CD4-positive, alpha-beta memory T cell (primary cell): Measurements from ENCODE around the gene TBL1XR1. TPM values are rescaled to one million over a fixed set of nuclear protein-coding genes. Genes with fewer than 3 reads are reported as not detected.

Experiments
- CTCF ChIA-PET: fragments of 350-600 bp; sonication (Branson Sonifier 250); formaldehyde crosslinking; loops from one replicate; lab custom pipeline; 2021; ENCODE audit warnings: inconsistent platforms; ENCODE audit not compliant: partially characterized antibody; lab: Charles Lee
- POLR2A ChIA-PET: fragments of 350-600 bp; sonication (Branson Sonifier 250); formaldehyde crosslinking; loops from one replicate; lab custom pipeline; 2021; ENCODE audit not compliant: partially characterized antibody; lab: Charles Lee
- DNase-seq, 5 donors: peaks; one replicate each; pipeline versions ENCODE4 v3.0.0 to v3.0.0-alpha.2; 2020 to 2022; ENCODE audit warnings: mixed read lengths in 1 of 5
- H3K27ac ChIP-seq: one replicate; pipeline ENCODE4 v1.7.0; 2013; ENCODE audit warnings: low read depth, low read length
- H3K27me3 ChIP-seq: 2 replicates; pipeline ENCODE4 v1.7.0; 2013; ENCODE audit warnings: mild to moderate bottlenecking, low read length, moderate library complexity; ENCODE audit not compliant: insufficient read depth
- H3K36me3 ChIP-seq: 2 replicates; pipeline ENCODE4 v1.7.0; 2013; ENCODE audit warnings: mild to moderate bottlenecking, low read length, moderate library complexity; ENCODE audit not compliant: insufficient read depth
- H3K4me1 ChIP-seq: 2 replicates; pipeline ENCODE4 v1.7.0; 2013; ENCODE audit warnings: mild to moderate bottlenecking, low read length, moderate library complexity; ENCODE audit not compliant: insufficient read depth
- H3K4me3 ChIP-seq, 2 donors: one replicate each; pipeline ENCODE4 v1.7.0; 2013; ENCODE audit warnings: low read length in 2 of 2, mild to moderate bottlenecking in 1 of 2
- H3K9me3 ChIP-seq, 2 donors: one replicate each; pipeline ENCODE4 v1.7.0; 2013; ENCODE audit warnings: low read length in 2 of 2, control low read depth in 1 of 2; ENCODE audit not compliant: control insufficient read depth in 1 of 2
- H3K27ac Mint-ChIP-seq, 7 donors: one replicate each; pipeline ENCODE4 v1.8.0; 2020 to 2021; ENCODE audit warnings: mixed read lengths in 7 of 7, mild to moderate bottlenecking in 6 of 7, inconsistent platforms in 3 of 7, moderate library complexity in 3 of 7
- H3K27me3 Mint-ChIP-seq, 2 donors: one replicate each; pipeline ENCODE4 v1.8.0; 2020 to 2021; ENCODE audit warnings: mixed read lengths in 2 of 2
- H3K36me3 Mint-ChIP-seq, 2 donors: one replicate each; pipeline ENCODE4 v1.8.0; 2020 to 2021; ENCODE audit warnings: mixed read lengths in 2 of 2, inconsistent platforms in 1 of 2, mild to moderate bottlenecking in 1 of 2
- H3K4me1 Mint-ChIP-seq, 4 donors: one replicate each; pipeline ENCODE4 v1.8.0; 2020 to 2021; ENCODE audit warnings: mixed read lengths in 4 of 4, mild to moderate bottlenecking in 1 of 4
- H3K4me3 Mint-ChIP-seq, 8 donors: one replicate each; pipeline ENCODE4 v1.8.0; 2020 to 2021; ENCODE audit warnings: mixed read lengths in 8 of 8, mild to moderate bottlenecking in 7 of 8, moderate library complexity in 6 of 8, inconsistent platforms in 3 of 8
- H3K9me3 Mint-ChIP-seq, 8 donors: one replicate each; pipeline ENCODE4 v1.8.0; 2020 to 2021; ENCODE audit warnings: mixed read lengths in 8 of 8, mild to moderate bottlenecking in 5 of 8, inconsistent platforms in 3 of 8, moderate library complexity in 1 of 8
- intact Hi-C: fragments of 100-400 bp; cut with micrococcal nuclease; formaldehyde crosslinking; loops from one replicate; pipeline ENCODE4 v1.15.1; 2023
- polyA plus RNA-seq, 2 donors: library from polyadenylated mRNA; unstranded; fragments of 300-500 nt; fragmentation: Illumina TruSeq; gene quantifications; one replicate each; pipeline ENCODE4 v1.2.3, GENCODE V29; 2021
- total RNA-seq, 2 experiments: library from RNA; stranded (reverse); gene quantifications; one replicate each; pipeline ENCODE4 v1.2.3, GENCODE V29; 2021

The TBL1XR1 gene
- total and polyA plus RNA-seq, 4 experiments from 2014 or later = 20.1 to 172 (median 100) TPM

DNA sequence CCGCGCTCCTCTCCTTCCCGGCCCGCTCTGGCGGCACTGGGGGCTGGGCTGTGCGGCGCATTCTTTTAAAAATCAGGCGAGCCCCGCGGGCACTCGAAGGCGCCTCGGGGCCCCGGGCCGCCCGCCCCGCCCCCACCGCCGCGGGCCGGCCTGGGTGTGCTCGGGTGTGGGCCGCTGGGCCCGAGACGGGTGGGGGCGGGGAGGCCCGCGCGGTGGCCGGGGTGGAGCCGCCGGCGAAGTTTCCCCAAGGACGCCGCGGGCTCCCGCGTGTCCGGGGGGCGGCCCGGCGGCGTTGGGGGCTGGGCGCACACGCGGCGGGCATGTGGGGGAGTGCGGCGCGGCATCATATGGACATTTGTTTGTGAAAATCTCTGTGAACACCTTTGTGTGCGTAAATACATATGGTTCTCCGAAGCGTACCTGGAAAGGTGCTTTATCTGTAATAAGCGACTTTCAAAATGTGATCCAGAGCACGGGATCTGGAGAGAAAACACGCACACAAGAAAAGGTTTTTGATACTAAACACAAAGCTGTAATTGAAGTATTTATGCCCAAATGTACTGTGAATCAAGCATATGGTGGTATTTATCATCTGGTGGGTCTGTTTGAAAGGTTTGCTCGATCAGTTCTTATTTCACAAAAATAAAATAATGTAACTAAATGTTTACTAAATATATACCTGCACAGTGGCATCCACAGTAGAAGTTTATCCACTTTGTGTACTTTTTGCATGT is 612 bp upstream of the TBL1XR1 start:
- peak overlapping the region; percentile 77 to 89 (median 85) for H3K4me3 Mint-ChIP-seq
- H3K36me3 Mint-ChIP-seq = peaks cover 0 to 29% of the 10 kb centered on the region in 2 donors
- intact Hi-C loops = loop anchor here (1.0 to 10.0 kb wide), 7 partner anchors 23 to 1187 kb away; no protein-coding TSS in a partner anchor
- DNase-seq = peak in 2 of 5 donors; percentile 31 to 37
- ChIA-PET POLR2A (interaction anchor here (0.5 to 12.4 kb wide), 48 partner anchors 11 to 611 kb away, joined by 3 to 529 read pairs (median 4); no protein-coding TSS in a partner anchor), CTCF (interaction anchor here (0.6 to 11.0 kb wide), 12 partner anchors 13 to 805 kb away, joined by 3 to 126 read pairs (median 4); no protein-coding TSS in a partner anchor)
- H3K27ac Mint-ChIP-seq = peak overlapping the region; percentile 75 to 98 (median 97)
- Histone ChIP-seq H3K27ac (peak overlapping the region; percentile 52), H3K27me3 (no peaks in the 10 kb centered on the region), H3K9me3 (no peaks in the 10 kb centered on the region), H3K4me1 (peaks cover 64% of the 10 kb centered on the region), H3K4me3 (peak overlapping the region; percentile 55 to 83), H3K36me3 (no peaks in the 10 kb centered on the region)
- H3K4me1 Mint-ChIP-seq = peaks cover 39 to 75% (median 58%) of the 10 kb centered on the region in 4 donors
- H3K27me3 Mint-ChIP-seq = no peaks in the 10 kb centered on the region
- no peaks in the 10 kb centered on the region for H3K9me3 Mint-ChIP-seq

DNA sequence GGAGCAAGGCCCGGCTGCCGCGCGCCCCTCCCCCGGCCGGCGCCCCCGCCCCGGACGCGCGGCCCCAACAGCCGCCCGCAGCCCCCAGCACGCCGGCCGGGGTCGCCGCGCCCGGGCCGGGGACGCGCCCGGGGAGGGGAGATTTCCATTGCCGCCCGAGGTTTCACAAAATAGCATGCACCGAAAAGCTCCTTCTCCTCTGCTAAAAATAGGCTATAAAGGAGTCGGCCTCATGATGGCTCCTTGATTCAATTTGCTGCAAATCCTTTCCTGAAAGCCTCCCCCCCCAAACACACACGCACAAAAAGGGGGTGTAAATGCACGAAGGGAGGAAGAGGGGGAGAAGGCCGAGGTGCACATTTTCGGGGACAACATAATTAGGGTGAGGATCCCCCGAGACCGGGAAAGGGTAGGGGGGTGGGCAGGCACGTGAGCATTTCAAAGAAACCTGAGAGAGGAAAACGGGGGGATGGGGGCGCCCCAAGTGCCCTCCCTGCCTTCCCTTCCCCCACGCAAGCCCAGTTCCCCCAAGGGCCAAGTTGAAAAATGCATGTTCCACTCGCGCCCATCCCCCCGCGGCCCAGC is 734 bp downstream of the TBL1XR1 start:
- CTCF ChIA-PET = interaction anchor here (0.7 to 11.0 kb wide), 5 partner anchors 51 to 580 kb away, joined by 3 to 126 read pairs (median 10); no protein-coding TSS in a partner anchor
- Mint-ChIP-seq H3K4me3 (peak overlapping the region; percentile 91 to 99 (median 98)), H3K36me3 (peaks cover 1 to 34% of the 10 kb centered on the region in 2 donors), H3K9me3 (no peaks in the 10 kb centered on the region), H3K27ac (peak overlapping the region; percentile 75 to 99 (median 98)), H3K4me1 (peaks cover 42 to 75% (median 56%) of the 10 kb centered on the region in 4 donors), H3K27me3 (no peaks in the 10 kb centered on the region)
- H3K27me3 ChIP-seq = no peaks in the 10 kb centered on the region
- H3K36me3 ChIP-seq = no peaks in the 10 kb centered on the region
- peaks cover 66% of the 10 kb centered on the region for H3K4me1 ChIP-seq
- peak; percentile 56 to 70 (median 59) for DNase-seq
- no peaks in the 10 kb centered on the region for H3K9me3 ChIP-seq
- peak overlapping the region; percentile 89 for H3K27ac ChIP-seq
- peak overlapping the region; percentile 92 to 97 for H3K4me3 ChIP-seq
- intact Hi-C loops = loop anchor here (1.0 to 10.0 kb wide), 7 partner anchors 50 to 1188 kb away; no protein-coding TSS in a partner anchor
- POLR2A ChIA-PET = interaction anchor here (0.7 to 12.4 kb wide), 31 partner anchors 12 to 551 kb away, joined by 3 to 529 read pairs (median 5); no protein-coding TSS in a partner anchor

DNA sequence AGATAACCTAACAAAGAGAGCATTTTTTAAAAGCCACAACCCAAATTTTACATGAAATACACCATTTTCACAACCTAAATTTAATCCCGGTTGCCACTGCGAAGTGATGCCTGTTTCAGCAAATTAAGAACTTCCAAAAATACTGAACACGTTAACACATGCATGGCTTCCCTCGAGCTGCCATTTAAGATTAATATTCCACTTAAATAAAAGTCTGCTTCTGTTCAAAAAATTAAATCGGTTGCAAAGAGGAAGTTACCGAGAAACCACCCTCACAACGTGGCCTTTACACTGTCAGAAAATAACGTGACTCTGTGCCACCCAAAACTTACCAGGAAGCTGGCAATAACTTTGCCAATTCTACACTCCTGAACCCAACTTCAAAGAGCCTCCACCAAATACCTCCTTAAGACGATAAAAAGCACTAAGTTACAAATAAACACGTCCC is 1.2 kb downstream of the TBL1XR1 start:
- H3K4me3 ChIP-seq = peak overlapping the region; percentile 63 to 92
- Mint-ChIP-seq H3K4me3 (peak overlapping the region; percentile 91 to 99 (median 98)), H3K27ac (peak overlapping the region; percentile 75 to 99 (median 98)), H3K4me1 (peaks cover 46 to 78% (median 59%) of the 10 kb centered on the region in 4 donors), H3K9me3 (no peaks in the 10 kb centered on the region), H3K36me3 (peaks cover 4 to 36% of the 10 kb centered on the region in 2 donors), H3K27me3 (no peaks in the 10 kb centered on the region)
- no peaks in the 10 kb centered on the region for H3K36me3 ChIP-seq
- no peaks in the 10 kb centered on the region for H3K9me3 ChIP-seq
- H3K27ac ChIP-seq = peak overlapping the region; percentile 89
- DNase-seq = peak in 4 of 5 donors; percentile 48 to 68 (median 50)
- CTCF ChIA-PET = interaction anchor here (0.7 to 11.0 kb wide), 5 partner anchors 50 to 580 kb away, joined by 3 to 126 read pairs (median 10); no protein-coding TSS in a partner anchor
- H3K4me1 ChIP-seq = peaks cover 69% of the 10 kb centered on the region
- intact Hi-C loops = loop anchor here (1.0 to 10.0 kb wide), 7 partner anchors 49 to 1189 kb away; no protein-coding TSS in a partner anchor
- POLR2A ChIA-PET = interaction anchor here (0.7 to 12.4 kb wide), 28 partner anchors 12 to 551 kb away, joined by 3 to 529 read pairs (median 5); no protein-coding TSS in a partner anchor
- H3K27me3 ChIP-seq = no peaks in the 10 kb centered on the region

DNA sequence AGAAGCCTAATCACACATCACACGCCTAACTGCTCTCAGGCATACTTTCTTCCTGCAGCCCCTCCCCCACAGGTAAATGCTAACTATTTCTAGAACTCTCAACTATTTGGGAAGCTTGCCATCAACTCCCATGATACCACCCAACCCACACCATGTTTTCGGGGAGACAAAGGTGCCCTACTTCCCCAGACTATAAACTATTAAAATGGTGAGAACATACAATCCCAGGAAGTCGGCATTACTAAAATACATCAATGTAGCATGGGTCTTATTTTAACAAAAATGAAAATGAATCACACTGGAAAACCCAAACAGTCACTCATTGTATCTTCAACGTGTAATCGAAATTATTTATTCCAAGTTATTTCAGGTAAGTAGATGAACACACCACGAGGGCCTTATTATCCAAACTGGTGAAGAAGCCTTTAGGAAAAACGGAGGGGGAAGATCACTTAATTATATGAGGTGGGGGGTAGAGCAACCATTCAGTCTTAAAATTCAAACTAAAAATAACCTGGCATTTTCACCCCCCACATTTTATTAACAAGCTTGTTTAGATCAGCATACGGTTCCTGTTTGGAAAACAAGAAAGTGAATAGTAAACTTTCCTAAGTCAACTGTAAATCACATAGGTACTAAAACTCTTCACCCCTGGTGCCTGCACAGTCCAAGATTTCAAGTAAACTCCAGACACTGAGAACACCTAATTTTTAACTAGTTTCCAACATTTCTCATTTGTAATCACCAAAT is 1.9 kb downstream of the TBL1XR1 start:
- peak overlapping the region; percentile 91 to 99 (median 98) for H3K4me3 Mint-ChIP-seq
- DNase-seq = peak in 3 of 5 donors; percentile 21 to 26 (median 23)
- Histone ChIP-seq H3K4me3 (peak overlapping the region; percentile 63 to 92), H3K36me3 (no peaks in the 10 kb centered on the region), H3K27ac (peak overlapping the region; percentile 89), H3K9me3 (no peaks in the 10 kb centered on the region), H3K4me1 (peaks cover 69% of the 10 kb centered on the region), H3K27me3 (no peaks in the 10 kb centered on the region)
- peak overlapping the region; percentile 75 to 99 (median 98) for H3K27ac Mint-ChIP-seq
- ChIA-PET POLR2A (interaction anchor here (0.6 to 12.4 kb wide), 27 partner anchors 11 to 452 kb away, joined by 3 to 529 read pairs (median 4); no protein-coding TSS in a partner anchor), CTCF (interaction anchor here (1.3 to 11.0 kb wide), 6 partner anchors 11 to 165 kb away, joined by 3 to 126 read pairs (median 8); no protein-coding TSS in a partner anchor)
- no peaks in the 10 kb centered on the region for H3K9me3 Mint-ChIP-seq
- H3K27me3 Mint-ChIP-seq = no peaks in the 10 kb centered on the region
- H3K4me1 Mint-ChIP-seq = peaks cover 49 to 82% (median 61%) of the 10 kb centered on the region in 4 donors
- intact Hi-C loops = loop anchor here (2.0 to 10.0 kb wide), 5 partner anchors 25 to 1189 kb away; no protein-coding TSS in a partner anchor
- peaks cover 7 to 36% of the 10 kb centered on the region in 2 donors for H3K36me3 Mint-ChIP-seq

DNA sequence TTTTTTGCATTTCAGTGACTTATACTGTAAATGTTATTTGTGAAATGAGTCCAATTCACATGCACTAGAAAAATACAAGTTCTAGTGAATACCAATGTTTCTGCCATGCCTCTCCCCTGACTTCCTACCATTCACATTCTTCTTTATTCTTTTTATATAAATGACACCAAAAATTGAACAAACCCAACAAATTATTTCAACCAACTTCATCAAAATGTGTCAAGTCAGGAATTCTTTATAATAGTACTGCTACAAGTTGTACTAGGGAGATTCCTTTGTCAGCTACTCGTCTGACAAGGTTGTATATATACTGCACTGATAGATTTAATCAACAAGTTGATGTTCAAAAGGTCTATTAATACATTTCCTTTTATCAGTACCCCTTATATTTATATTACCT is 3.0 kb downstream of the TBL1XR1 start:
- H3K4me1 Mint-ChIP-seq = peaks cover 43 to 80% (median 58%) of the 10 kb centered on the region in 4 donors
- H3K36me3 Mint-ChIP-seq = peaks cover 7 to 36% of the 10 kb centered on the region in 2 donors
- Histone ChIP-seq H3K36me3 (no peaks in the 10 kb centered on the region), H3K27me3 (no peaks in the 10 kb centered on the region), H3K4me3 (peak overlapping the region in 1 of 2 donors; percentile 92), H3K4me1 (peaks cover 67% of the 10 kb centered on the region), H3K9me3 (no peaks in the 10 kb centered on the region), H3K27ac (peak overlapping the region; percentile 89)
- peak overlapping the region; percentile 75 to 99 (median 98) for H3K27ac Mint-ChIP-seq
- CTCF ChIA-PET = interaction anchor here (1.8 to 11.0 kb wide), 4 partner anchors 10 to 166 kb away, joined by 5 to 126 read pairs (median 17); no protein-coding TSS in a partner anchor
- no peak for DNase-seq
- H3K9me3 Mint-ChIP-seq = no peaks in the 10 kb centered on the region
- peak overlapping the region; percentile 91 to 99 (median 98) for H3K4me3 Mint-ChIP-seq
- H3K27me3 Mint-ChIP-seq = no peaks in the 10 kb centered on the region
- POLR2A ChIA-PET = interaction anchor here (0.9 to 12.4 kb wide), 7 partner anchors 10 to 345 kb away, joined by 3 to 529 read pairs (median 10); no protein-coding TSS in a partner anchor
- intact Hi-C loops = loop anchor here (2.0 to 10.0 kb wide), 3 partner anchors 23 to 1191 kb away; no protein-coding TSS in a partner anchor
